Measurements from ENCODE around the gene CYSTM1.

The CYSTM1 gene

GRCh38 chr5:140215276-140215675 lies 40.3 kb downstream of the CYSTM1 start:
- DNase-seq = no peak

- no peak for DNase-seq
Observed at GRCh38 chr5:140216478-140217074, 41.6 kb downstream of the CYSTM1 start.

- DNase-seq = no peak
Observed at GRCh38 chr5:140217299-140218026, 42.5 kb downstream of the CYSTM1 start.

GRCh38 chr5:140219068-140219991 lies 44.3 kb downstream of the CYSTM1 start:
- DNase-seq = no peak

- no peak for DNase-seq
Observed at GRCh38 chr5:140220032-140220697, 45.2 kb downstream of the CYSTM1 start.

GRCh38 chr5:140220698-140221064 lies 45.7 kb downstream of the CYSTM1 start:
- no peak for DNase-seq

- no peak for DNase-seq
Observed at GRCh38 chr5:140221697-140222223, 46.8 kb downstream of the CYSTM1 start.

- DNase-seq = no peak
Observed at GRCh38 chr5:140222416-140222815, 47.4 kb downstream of the CYSTM1 start.

- no peak for DNase-seq
Observed at GRCh38 chr5:140223567-140223966, 48.6 kb downstream of the CYSTM1 start.

- DNase-seq = no peak
Observed at GRCh38 chr5:140224658-140225057, 49.7 kb downstream of the CYSTM1 start.

- no peak for DNase-seq
Observed at GRCh38 chr5:140225396-140225795, 50.4 kb downstream of the CYSTM1 start.

GRCh38 chr5:140227046-140227445 lies 52.1 kb downstream of the CYSTM1 start:
- DNase-seq = no peak

- DNase-seq = no peak
Observed at GRCh38 chr5:140228364-140228837, 53.4 kb downstream of the CYSTM1 start.

- no peak for DNase-seq
Observed at GRCh38 chr5:140230373-140230772, 55.4 kb downstream of the CYSTM1 start.

- no peak for DNase-seq
Observed at GRCh38 chr5:140232731-140233130, 57.7 kb downstream of the CYSTM1 start.

- no peak for DNase-seq
Observed at GRCh38 chr5:140234377-140234989, 59.5 kb downstream of the CYSTM1 start.

- no peak for DNase-seq
Observed at GRCh38 chr5:140235791-140236551, 61.0 kb downstream of the CYSTM1 start.

GRCh38 chr5:140236891-140237598 lies 62.1 kb downstream of the CYSTM1 start:
- DNase-seq = no peak

- DNase-seq = no peak
Observed at GRCh38 chr5:140238756-140239155, 63.8 kb downstream of the CYSTM1 start.

GRCh38 chr5:140239461-140239860 lies 64.5 kb downstream of the CYSTM1 start:
- no peak for DNase-seq
